GM23248 (cell line): ENCODE results near the gene C5orf63.

Experiments
- EZH2 ChIP-seq: fragments of 200-600 bp; sonication (generic); IDR thresholded peaks from 2 replicates; pipeline ENCODE4 v1.6.1; 2018; ENCODE audit warnings: antibody characterized with exemption, mild to moderate bottlenecking; ENCODE audit not compliant: insufficient read depth, poor library complexity, severe bottlenecking
- EZH2phosphoT487 ChIP-seq: fragments of 200-600 bp; sonication (generic); IDR thresholded peaks from 2 replicates; pipeline ENCODE4 v1.6.1; 2018; ENCODE audit warnings: antibody characterized with exemption, moderate library complexity, mild to moderate bottlenecking, low read depth; ENCODE audit not compliant: insufficient read depth

- TF ChIP-seq EZH2phosphoT487 (no peak), EZH2 (no peak)
Measured at GRCh38 chr5:127072861-127073846, at the start of gene C5orf63.
